HUES64 (cell line): ENCODE measurements around the gene P3H3.

Experiments used
- H3K27ac ChIP-seq: 2 replicates; pipeline ENCODE4 v1.7.0; 2013; ENCODE audit warnings: low read depth, low read length, inconsistent platforms
- H3K27me3 ChIP-seq: 2 replicates; pipeline ENCODE4 v1.6.1; 2013; ENCODE audit warnings: mild to moderate bottlenecking, low read length; ENCODE audit not compliant: insufficient read depth
- H3K36me3 ChIP-seq: 2 replicates; pipeline ENCODE4 v1.6.1; 2013; ENCODE audit warnings: mild to moderate bottlenecking, low read length; ENCODE audit not compliant: insufficient read depth
- H3K4me1 ChIP-seq: 2 replicates; pipeline ENCODE4 v1.6.1; 2013; ENCODE audit warnings: mild to moderate bottlenecking, low read length, moderate library complexity; ENCODE audit not compliant: insufficient read depth
- H3K4me3 ChIP-seq: 2 replicates; pipeline ENCODE4 v1.5.1; 2013; ENCODE audit warnings: mild to moderate bottlenecking, low read length, moderate library complexity
- H3K9ac ChIP-seq: 2 replicates; pipeline ENCODE4 v1.6.1; 2013; ENCODE audit warnings: mild to moderate bottlenecking, low read depth, low read length
- H3K9me3 ChIP-seq: 2 replicates; pipeline ENCODE4 v1.6.1; 2013; ENCODE audit warnings: low read depth, low read length; ENCODE audit not compliant: insufficient read depth
- WGBS: fragments of 150-250, 120-280 bp; methylation state at CpG from one replicate; pipeline ENCODE4 v1.1.7; 2013; ENCODE audit warnings: missing lambda C conversion rate; 5-methylcytosine and 5-hydroxymethylcytosine counted together

The P3H3 gene

GRCh38 chr12:6838854-6839253, 10.6 kb downstream of the P3H3 start:
- WGBS: 94% methylated on average over 16 of the region's 16 CpGs
- no peaks in the 10 kb centered on the region for H3K9me3 ChIP-seq
- no peak overlapping the region for H3K27ac ChIP-seq
- H3K27me3 ChIP-seq: no peaks in the 10 kb centered on the region
- peaks cover 76% of the 10 kb centered on the region for H3K36me3 ChIP-seq
- H3K4me1 ChIP-seq: peaks cover 12% of the 10 kb centered on the region; the same call in 1 of the 2 replicates
- H3K9ac ChIP-seq: no peak overlapping the region
- H3K4me3 ChIP-seq: no peak overlapping the region

DNA sequence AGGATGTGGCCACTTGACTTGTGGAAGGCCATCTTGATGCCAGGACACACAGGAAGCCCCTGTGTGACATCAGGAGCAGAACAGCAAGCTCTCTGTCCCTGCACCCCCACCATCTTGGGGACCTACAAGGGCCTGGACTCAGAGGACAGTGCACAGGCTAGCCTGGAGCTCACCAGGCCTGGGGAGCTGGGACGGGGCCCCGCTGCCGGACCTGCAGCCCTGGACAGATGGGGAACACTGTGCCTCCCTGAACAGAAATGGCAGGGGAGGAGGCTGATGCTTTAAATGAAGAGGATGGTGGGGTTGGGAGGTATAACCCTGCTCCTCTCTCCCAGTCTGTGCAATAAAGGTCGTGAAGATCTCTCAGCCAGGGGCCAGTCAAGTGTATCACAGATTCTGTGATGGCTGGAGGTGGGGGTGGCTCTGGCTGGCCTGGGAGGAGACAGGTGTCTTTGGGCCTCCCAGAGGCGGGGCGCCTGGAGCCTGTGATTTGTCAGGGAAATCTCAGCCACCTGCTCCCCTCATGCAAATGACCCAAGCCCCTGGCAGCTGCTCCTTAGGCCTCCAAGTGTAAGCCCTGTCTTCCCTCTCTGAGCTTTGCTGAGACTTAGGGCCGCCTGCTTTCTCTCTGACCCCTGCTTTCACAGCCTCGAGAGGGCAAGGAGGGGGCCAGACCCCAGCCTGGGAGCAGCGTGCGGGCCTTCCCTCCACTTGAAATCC, 11.4 kb downstream of the P3H3 start:
- peaks cover 12% of the 10 kb centered on the region; the same call in 1 of the 2 replicates for H3K4me1 ChIP-seq
- 78% methylated on average over 10 of the region's 10 CpGs for WGBS
- 0 out of 2 replicates have a peak overlapping the region, but pooled peaks have one; percentile 28 for H3K27ac ChIP-seq
- H3K9me3 ChIP-seq: no peaks in the 10 kb centered on the region
- H3K4me3 ChIP-seq: no peak overlapping the region
- H3K27me3 ChIP-seq: no peaks in the 10 kb centered on the region
- peak overlapping the region; percentile 27; the same call in 1 of the 2 replicates for H3K9ac ChIP-seq
- peaks cover 75% of the 10 kb centered on the region for H3K36me3 ChIP-seq

GRCh38 chr12:6840330-6840729, 12.1 kb downstream of the P3H3 start:
- H3K9me3 ChIP-seq: no peaks in the 10 kb centered on the region
- no peak overlapping the region for H3K27ac ChIP-seq
- no peaks in the 10 kb centered on the region for H3K27me3 ChIP-seq
- peaks cover 76% of the 10 kb centered on the region for H3K36me3 ChIP-seq
- 95% methylated on average over 1 of the region's 1 CpG for WGBS
- no peak overlapping the region for H3K4me3 ChIP-seq
- H3K9ac ChIP-seq: no peak overlapping the region
- H3K4me1 ChIP-seq: peaks cover 12% of the 10 kb centered on the region; the same call in 1 of the 2 replicates

GRCh38 chr12:6840761-6841515, 12.7 kb downstream of the P3H3 start, which contains the start of gene GNB3:
TSS of gene GNB3 (plus strand) at chr12:6840925. CDS start at chr12:6841288, 363 bp downstream.
- H3K36me3 ChIP-seq: peaks cover 80% of the 10 kb centered on the region
- no peaks in the 10 kb centered on the region for H3K9me3 ChIP-seq
- no peak within 1 kb of the TSS for H3K4me3 ChIP-seq
- WGBS: 89% methylated on average over 24 of the region's 24 CpGs
- H3K4me1 ChIP-seq: peaks cover 12% of the 10 kb centered on the region; the same call in 1 of the 2 replicates
- no peaks in the 10 kb centered on the region for H3K27me3 ChIP-seq
- H3K9ac ChIP-seq: peak within 1 kb of the TSS; percentile 27; the same call in 1 of the 2 replicates
- 0 out of 2 replicates have a peak within 1 kb of the TSS, but pooled peaks have one; percentile 28 for H3K27ac ChIP-seq

GRCh38 chr12:6842075-6842474, 13.9 kb downstream of the P3H3 start:
- H3K4me3 ChIP-seq: no peak overlapping the region
- peaks cover 80% of the 10 kb centered on the region for H3K36me3 ChIP-seq
- H3K27me3 ChIP-seq: no peaks in the 10 kb centered on the region
- no peak overlapping the region for H3K27ac ChIP-seq
- H3K9me3 ChIP-seq: no peaks in the 10 kb centered on the region
- peaks cover 12% of the 10 kb centered on the region; the same call in 1 of the 2 replicates for H3K4me1 ChIP-seq
- WGBS: 94% methylated on average over 4 of the region's 4 CpGs
- no peak overlapping the region for H3K9ac ChIP-seq

DNA sequence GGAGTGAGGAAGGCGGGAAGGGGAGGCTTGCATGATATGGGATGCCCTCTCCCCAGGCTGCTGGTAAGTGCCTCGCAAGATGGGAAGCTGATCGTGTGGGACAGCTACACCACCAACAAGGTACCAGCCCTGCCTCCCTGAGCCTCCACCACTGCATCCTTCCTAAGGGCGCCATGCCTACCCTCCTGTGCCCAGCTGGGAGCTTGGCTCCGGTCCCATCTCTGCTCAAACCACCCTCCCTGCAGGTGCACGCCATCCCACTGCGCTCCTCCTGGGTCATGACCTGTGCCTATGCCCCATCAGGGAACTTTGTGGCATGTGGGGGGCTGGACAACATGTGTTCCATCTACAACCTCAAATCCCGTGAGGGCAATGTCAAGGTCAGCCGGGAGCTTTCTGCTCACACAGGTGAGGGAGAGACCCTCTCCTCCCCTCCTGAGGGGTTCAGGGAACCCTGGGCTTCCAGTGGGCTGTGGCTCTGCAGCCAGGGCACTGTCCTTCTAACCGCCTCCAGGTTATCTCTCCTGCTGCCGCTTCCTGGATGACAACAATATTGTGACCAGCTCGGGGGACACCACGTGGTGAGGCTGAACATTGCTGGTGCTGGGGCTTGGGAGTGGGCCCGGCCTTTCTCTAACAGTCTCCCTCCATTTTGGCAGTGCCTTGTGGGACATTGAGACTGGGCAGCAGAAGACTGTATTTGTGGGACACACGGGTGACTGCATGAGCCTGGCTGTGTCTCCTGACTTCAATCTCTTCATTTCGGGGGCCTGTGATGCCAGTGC, 15.1 kb downstream of the P3H3 start:
- 80% methylated on average over 16 of the region's 16 CpGs for WGBS
- H3K36me3 ChIP-seq: peaks cover 80% of the 10 kb centered on the region
- H3K9me3 ChIP-seq: no peaks in the 10 kb centered on the region
- no peaks in the 10 kb centered on the region for H3K27me3 ChIP-seq
- no peak overlapping the region for H3K27ac ChIP-seq
- peaks cover 12% of the 10 kb centered on the region; the same call in 1 of the 2 replicates for H3K4me1 ChIP-seq
- no peak overlapping the region for H3K9ac ChIP-seq
- no peak overlapping the region for H3K4me3 ChIP-seq

DNA sequence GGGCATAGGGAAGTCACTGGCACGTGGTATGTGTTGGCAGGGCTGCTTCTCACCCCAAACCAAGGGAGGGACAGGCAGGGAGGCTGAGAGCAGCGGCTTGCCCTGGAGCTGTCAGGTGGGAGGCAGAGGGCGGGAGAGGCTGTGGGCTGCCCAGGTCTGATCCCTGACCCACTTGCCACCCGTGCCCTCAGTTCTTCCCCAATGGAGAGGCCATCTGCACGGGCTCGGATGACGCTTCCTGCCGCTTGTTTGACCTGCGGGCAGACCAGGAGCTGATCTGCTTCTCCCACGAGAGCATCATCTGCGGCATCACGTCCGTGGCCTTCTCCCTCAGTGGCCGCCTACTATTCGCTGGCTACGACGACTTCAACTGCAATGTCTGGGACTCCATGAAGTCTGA, 17.2 kb downstream of the P3H3 start:
- Histone ChIP-seq H3K9me3 (no peaks in the 10 kb centered on the region), H3K36me3 (peaks cover 78% of the 10 kb centered on the region), H3K9ac (no peak overlapping the region), H3K27ac (no peak overlapping the region), H3K4me3 (no peak overlapping the region), H3K4me1 (0 out of 2 replicates have a peak, but pooled peaks cover 2% of the 10 kb centered on the region), H3K27me3 (no peaks in the 10 kb centered on the region)
- 90% methylated on average over 17 of the region's 17 CpGs for WGBS

DNA sequence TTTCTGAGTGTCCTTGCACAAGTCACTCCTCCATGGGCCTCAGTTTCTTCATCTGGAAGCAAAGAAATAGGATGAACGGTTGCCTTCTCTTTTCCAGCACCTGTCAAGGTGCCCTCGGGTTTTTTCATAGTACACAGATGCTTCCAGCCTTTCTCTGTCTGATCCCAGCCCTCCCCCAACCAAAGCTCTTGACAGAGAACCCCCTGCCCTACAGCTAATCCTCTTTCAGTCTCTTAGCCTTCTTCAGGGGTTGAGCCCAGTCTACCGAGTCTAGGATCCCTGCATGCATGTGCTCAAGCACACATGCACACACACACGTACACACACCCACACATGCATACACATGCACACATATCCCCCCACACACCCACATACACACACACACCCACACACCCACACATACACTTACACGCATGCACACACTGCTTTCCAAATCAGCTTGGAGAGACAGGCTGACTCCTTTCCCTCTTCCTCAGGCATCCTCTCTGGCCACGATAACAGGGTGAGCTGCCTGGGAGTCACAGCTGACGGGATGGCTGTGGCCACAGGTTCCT, 18.2 kb downstream of the P3H3 start:
- Histone ChIP-seq H3K36me3 (peaks cover 77% of the 10 kb centered on the region), H3K27ac (no peak overlapping the region), H3K9me3 (no peaks in the 10 kb centered on the region), H3K4me3 (no peak overlapping the region), H3K27me3 (no peaks in the 10 kb centered on the region), H3K9ac (no peak overlapping the region), H3K4me1 (0 out of 2 replicates have a peak, but pooled peaks cover 2% of the 10 kb centered on the region)
- 93% methylated on average over 7 of the region's 7 CpGs for WGBS

DNA sequence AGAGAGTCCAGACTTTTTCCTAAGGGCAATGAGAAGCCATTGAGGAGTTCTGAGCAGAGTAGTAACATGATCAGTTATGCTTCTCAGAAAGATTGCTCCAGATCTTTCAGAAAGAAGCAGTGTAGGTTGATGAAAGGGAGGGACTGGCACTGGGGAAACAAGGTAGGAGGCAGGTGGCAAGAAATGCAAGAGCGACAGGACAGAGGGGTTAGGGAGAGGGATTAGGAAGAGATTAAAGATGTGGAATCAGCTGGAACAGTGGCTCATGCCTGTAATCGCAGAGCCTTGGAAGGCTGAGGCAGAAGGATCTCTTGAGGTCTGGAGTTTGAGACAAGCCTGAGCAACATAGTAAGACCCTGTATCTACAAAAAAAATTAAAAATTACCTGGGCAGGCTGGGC, 19.5 kb downstream of the P3H3 start:
- 92% methylated on average over 2 of the region's 2 CpGs for WGBS
- no peak overlapping the region for H3K27ac ChIP-seq

GRCh38 chr12:6849427-6849826, 21.2 kb downstream of the P3H3 start:
- Histone ChIP-seq H3K9me3 (no peaks in the 10 kb centered on the region), H3K27ac (no peak overlapping the region), H3K27me3 (no peaks in the 10 kb centered on the region), H3K9ac (no peak overlapping the region), H3K36me3 (peaks cover 56% of the 10 kb centered on the region), H3K4me3 (no peak overlapping the region), H3K4me1 (peaks cover 10% of the 10 kb centered on the region)
- 93% methylated on average over 2 of the region's 2 CpGs for WGBS

More for the DNA sequence above, 19.5 kb downstream of the P3H3 start:
- no peaks in the 10 kb centered on the region for H3K27me3 ChIP-seq
- H3K36me3 ChIP-seq: peaks cover 65% of the 10 kb centered on the region
- no peak overlapping the region for H3K9ac ChIP-seq
- H3K4me1 ChIP-seq: 0 out of 2 replicates have a peak, but pooled peaks cover 2% of the 10 kb centered on the region
- H3K4me3 ChIP-seq: no peak overlapping the region
- no peaks in the 10 kb centered on the region for H3K9me3 ChIP-seq
